Ramos (cell line): Measurements from ENCODE around the gene ACOT8.
"Not testable (repeated sequence)": the region's sequence is repeated elsewhere in the genome, so short reads cannot be mapped to it uniquely, and the experiment has no call there.

Experiments
- in situ Hi-C: fragments of 300-500 bp; cut with MboI; formaldehyde crosslinking; loops from one replicate; pipeline ENCODE4 v1.14.3; 2022; ENCODE audit warnings: low sequenced_read_pairs; ENCODE audit not compliant: unreplicated experiment

ACOT8 gene

GRCh38 chr20:45812157-45813005 is 44.8 kb downstream of the ACOT8 start, which contains the start of gene UBE2C:
UBE2C (plus strand) TSS chr20:45812644; CDS start chr20:45812696, 52 bp downstream.
- in situ Hi-C loops: loop anchor here (25.0 kb wide), 1 partner anchor 125 kb away; the partner anchor contains the start of gene PCIF1

GRCh38 chr20:45810191-45810970 is 46.8 kb downstream of the ACOT8 start:
- in situ Hi-C loops: loop anchor here (25.0 kb wide), 1 partner anchor 127 kb away; the partner anchor contains the start of gene PCIF1

- in situ Hi-C loops: loop anchor here (25.0 kb wide), 1 partner anchor 135 kb away; the partner anchor contains the start of gene PCIF1
These were observed 55.3 kb downstream of the ACOT8 start for GRCh38 chr20:45801851-45802250.

- in situ Hi-C loops: no loop called here
These were observed 58.1 kb downstream of the ACOT8 start for GRCh38 chr20:45798935-45799642.

- in situ Hi-C loops: not testable (repeated sequence)
These were observed 59.2 kb downstream of the ACOT8 start for GRCh38 chr20:45797955-45798354.

GRCh38 chr20:45797510-45797909 is 59.7 kb downstream of the ACOT8 start:
- in situ Hi-C loops: not testable (repeated sequence)

GRCh38 chr20:45796337-45797065 is 60.7 kb downstream of the ACOT8 start:
- in situ Hi-C loops: no loop called here

GRCh38 chr20:45792317-45793118 is 64.7 kb downstream of the ACOT8 start:
- in situ Hi-C loops: no loop called here
